Measurements from ENCODE around the gene MYH11.

DNA sequence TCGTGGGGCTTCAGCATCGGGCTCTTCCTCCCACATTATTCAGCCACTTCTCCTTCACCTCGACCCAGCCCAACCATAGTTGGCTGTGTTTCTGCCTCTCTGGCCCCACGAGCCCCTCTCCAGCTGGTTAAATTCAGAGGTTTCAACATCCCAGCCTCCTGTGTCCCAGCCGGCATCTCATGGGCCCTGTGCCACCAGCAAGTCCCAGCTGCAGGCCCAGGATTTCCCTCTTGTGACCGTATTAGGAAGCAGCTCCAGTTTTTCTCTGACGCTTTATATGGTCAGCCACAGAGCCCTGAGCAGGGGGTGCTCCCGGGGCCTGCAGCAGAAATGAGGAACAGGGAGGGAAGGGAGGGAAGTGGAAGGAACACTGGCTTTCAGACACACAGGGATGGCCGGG lies 27.4 kb downstream of the MYH11 start:
- TF ChIP-seq, protein P1, sequence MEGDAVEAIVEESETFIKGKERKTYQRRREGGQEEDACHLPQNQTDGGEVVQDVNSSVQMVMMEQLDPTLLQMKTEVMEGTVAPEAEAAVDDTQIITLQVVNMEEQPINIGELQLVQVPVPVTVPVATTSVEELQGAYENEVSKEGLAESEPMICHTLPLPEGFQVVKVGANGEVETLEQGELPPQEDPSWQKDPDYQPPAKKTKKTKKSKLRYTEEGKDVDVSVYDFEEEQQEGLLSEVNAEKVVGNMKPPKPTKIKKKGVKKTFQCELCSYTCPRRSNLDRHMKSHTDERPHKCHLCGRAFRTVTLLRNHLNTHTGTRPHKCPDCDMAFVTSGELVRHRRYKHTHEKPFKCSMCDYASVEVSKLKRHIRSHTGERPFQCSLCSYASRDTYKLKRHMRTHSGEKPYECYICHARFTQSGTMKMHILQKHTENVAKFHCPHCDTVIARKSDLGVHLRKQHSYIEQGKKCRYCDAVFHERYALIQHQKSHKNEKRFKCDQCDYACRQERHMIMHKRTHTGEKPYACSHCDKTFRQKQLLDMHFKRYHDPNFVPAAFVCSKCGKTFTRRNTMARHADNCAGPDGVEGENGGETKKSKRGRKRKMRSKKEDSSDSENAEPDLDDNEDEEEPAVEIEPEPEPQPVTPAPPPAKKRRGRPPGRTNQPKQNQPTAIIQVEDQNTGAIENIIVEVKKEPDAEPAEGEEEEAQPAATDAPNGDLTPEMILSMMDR (IDR thresholded peaks at IDR 0.05) = no peak
- TF ChIP-seq POLR2A (IDR thresholded peaks at IDR 0.05) = no peak

Measured in esophagus squamous epithelium (tissue), 4 donors.